Endothelial cell (in vitro differentiated cells): Measurements from ENCODE around the gene SLC7A5. TPM values are rescaled to one million over a fixed set of nuclear protein-coding genes. Genes with fewer than 3 reads are reported as not detected.

ENCODE experiments used
- DNase-seq: peaks from one replicate; pipeline ENCODE4 v3.0.0; 2021; ENCODE audit warnings: low spot score
- H3K27ac Mint-ChIP-seq: one replicate; pipeline ENCODE4 v1.8.0; 2021; ENCODE audit warnings: mixed read lengths, inconsistent platforms; ENCODE audit not compliant: unreplicated experiment
- H3K27me3 Mint-ChIP-seq: one replicate; pipeline ENCODE4 v1.8.0; 2021; ENCODE audit warnings: mild to moderate bottlenecking, moderate library complexity, mixed read lengths, inconsistent platforms; ENCODE audit not compliant: unreplicated experiment
- H3K36me3 Mint-ChIP-seq: one replicate; pipeline ENCODE4 v1.8.0; 2021; ENCODE audit warnings: mild to moderate bottlenecking, low read depth, mixed read lengths, inconsistent platforms; ENCODE audit not compliant: unreplicated experiment
- H3K4me1 Mint-ChIP-seq: one replicate; pipeline ENCODE4 v1.8.0; 2021; ENCODE audit warnings: mild to moderate bottlenecking, mixed read lengths, inconsistent platforms; ENCODE audit not compliant: unreplicated experiment
- H3K4me3 Mint-ChIP-seq: one replicate; pipeline ENCODE4 v1.8.0; 2021; ENCODE audit warnings: mild to moderate bottlenecking, mixed read lengths, inconsistent platforms; ENCODE audit not compliant: unreplicated experiment
- H3K9me3 Mint-ChIP-seq: one replicate; pipeline ENCODE4 v1.8.0; 2021; ENCODE audit warnings: mixed read lengths, inconsistent platforms; ENCODE audit not compliant: unreplicated experiment
- CTCF ChIP-seq: fragments of 200-600 bp; sonication (generic); IDR thresholded peaks from one replicate; pipeline ENCODE4 v1.5.0; 2021; ENCODE audit warnings: antibody characterized with exemption; ENCODE audit not compliant: unreplicated experiment
- total RNA-seq: library from RNA; stranded (reverse); fragmentation: NEBNext Ultra II Directional; extraction: Animal tissue kit (Norgen Biotek cat#: 25700); gene quantifications from one replicate; pipeline ENCODE4 v1.2.1, GENCODE V29; 2021; ENCODE audit not compliant: unreplicated experiment

The SLC7A5 gene
- total RNA-seq, 1 donor from 2014 or later, result 18.8 TPM

- Mint-ChIP-seq H3K36me3 (peaks cover 7% of the 10 kb centered on the region), H3K4me3 (no peak overlapping the region), H3K4me1 (peaks cover 3% of the 10 kb centered on the region), H3K27me3 (no peaks in the 10 kb centered on the region), H3K27ac (no peak overlapping the region), H3K9me3 (no peaks in the 10 kb centered on the region)
- no peak for TF ChIP-seq CTCF
- no peak for DNase-seq
Observed at GRCh38 chr16:87846705-87847466, 22.4 kb downstream of the SLC7A5 start.

- Mint-ChIP-seq H3K27me3 (no peaks in the 10 kb centered on the region), H3K4me3 (no peak overlapping the region), H3K36me3 (peaks cover 7% of the 10 kb centered on the region), H3K4me1 (peaks cover 3% of the 10 kb centered on the region), H3K27ac (no peak overlapping the region), H3K9me3 (no peaks in the 10 kb centered on the region)
- DNase-seq, result no peak
- no peak for TF ChIP-seq CTCF
Observed at GRCh38 chr16:87845807-87846619, 23.3 kb downstream of the SLC7A5 start.

- peaks cover 3% of the 10 kb centered on the region for H3K36me3 Mint-ChIP-seq
- H3K4me1 Mint-ChIP-seq, result peaks cover 4% of the 10 kb centered on the region
- no peak overlapping the region for H3K27ac Mint-ChIP-seq
- peaks cover under 1% of the 10 kb centered on the region for H3K27me3 Mint-ChIP-seq
- DNase-seq, result no peak
- H3K4me3 Mint-ChIP-seq, result no peak overlapping the region
- H3K9me3 Mint-ChIP-seq, result no peaks in the 10 kb centered on the region
- TF ChIP-seq CTCF, result no peak
Observed at GRCh38 chr16:87845213-87845612, 24.1 kb downstream of the SLC7A5 start.

- no peaks in the 10 kb centered on the region for H3K9me3 Mint-ChIP-seq
- H3K27me3 Mint-ChIP-seq, result peaks cover 2% of the 10 kb centered on the region
- peaks cover 6% of the 10 kb centered on the region for H3K4me1 Mint-ChIP-seq
- no peak overlapping the region for H3K4me3 Mint-ChIP-seq
- no peak for DNase-seq
- H3K27ac Mint-ChIP-seq, result no peak overlapping the region
- peaks cover 3% of the 10 kb centered on the region for H3K36me3 Mint-ChIP-seq
- no peak for TF ChIP-seq CTCF
Observed at GRCh38 chr16:87844809-87845208, 24.5 kb downstream of the SLC7A5 start.
